ENCODE results near the gene CHCHD6. TPM values are rescaled to one million over a fixed set of nuclear protein-coding genes. Genes with fewer than 3 reads are reported as not detected.
A peak's percentile ranks its signal among the peaks of the same experiment; 100 is the strongest.

Gene CHCHD6
- total and polyA plus RNA-seq, 5 donors from 2014 or later = 5.6 to 10.5 (median 8.1) TPM

GRCh38 chr3:126811530-126811929 lies 107.5 kb downstream of the CHCHD6 start:
- peaks cover 0 to 3% (median 0%) of the 10 kb centered on the region in 7 donors for H3K9me3 Mint-ChIP-seq
- no peak overlapping the region for H3K27ac Mint-ChIP-seq
- H3K4me3 Mint-ChIP-seq = no peak overlapping the region
- DNase-seq (no peak), ATAC-seq (ENCODE audit: low read depth in 2 of 2) (no peak)
- Histone ChIP-seq H3K27ac (ENCODE audit: insufficient read depth, low read length, poor library complexity, severe bottlenecking) (no peak overlapping the region), H3K4me1 (ENCODE audit: control insufficient read depth, insufficient read depth, low read length, poor library complexity, severe bottlenecking) (no peaks in the 10 kb centered on the region), H3K4me3 (ENCODE audit: low read depth, low read length) (no peak overlapping the region), H3K9me3 (ENCODE audit: control insufficient read depth in 2 of 2, low read length in 2 of 2) (no peaks in the 10 kb centered on the region), H3K36me3 (ENCODE audit: control insufficient read depth, insufficient read depth, low read length) (no peaks in the 10 kb centered on the region), H3K27me3 (ENCODE audit: control insufficient read depth, insufficient read depth, low read length) (no peaks in the 10 kb centered on the region)
- peaks cover 16% of the 10 kb centered on the region for H3K36me3 Mint-ChIP-seq
- H3K27me3 Mint-ChIP-seq = no peaks in the 10 kb centered on the region
- peaks cover 0 to 11% (median 0%) of the 10 kb centered on the region in 4 donors for H3K4me1 Mint-ChIP-seq

- Mint-ChIP-seq H3K9me3 (peaks cover 0 to 4% (median 0%) of the 10 kb centered on the region in 7 donors), H3K27ac (peak overlapping the region in 1 of 3 donors; percentile 30), H3K4me3 (no peak overlapping the region), H3K36me3 (peaks cover 20% of the 10 kb centered on the region), H3K4me1 (peaks cover 4 to 15% (median 6%) of the 10 kb centered on the region in 4 donors), H3K27me3 (no peaks in the 10 kb centered on the region)
- Histone ChIP-seq H3K27me3 (ENCODE audit: control insufficient read depth, insufficient read depth, low read length) (no peaks in the 10 kb centered on the region), H3K27ac (ENCODE audit: insufficient read depth, low read length, poor library complexity, severe bottlenecking) (no peak overlapping the region), H3K36me3 (ENCODE audit: control insufficient read depth, insufficient read depth, low read length) (no peaks in the 10 kb centered on the region), H3K9me3 (ENCODE audit: control insufficient read depth in 2 of 2, low read length in 2 of 2) (no peaks in the 10 kb centered on the region), H3K4me1 (ENCODE audit: control insufficient read depth, insufficient read depth, low read length, poor library complexity, severe bottlenecking) (no peaks in the 10 kb centered on the region), H3K4me3 (ENCODE audit: low read depth, low read length) (no peak overlapping the region)
- DNase-seq (no peak), ATAC-seq (ENCODE audit: low read depth in 2 of 2) (no peak)
Measured at GRCh38 chr3:126816298-126816697, 112.3 kb downstream of the CHCHD6 start.

DNA sequence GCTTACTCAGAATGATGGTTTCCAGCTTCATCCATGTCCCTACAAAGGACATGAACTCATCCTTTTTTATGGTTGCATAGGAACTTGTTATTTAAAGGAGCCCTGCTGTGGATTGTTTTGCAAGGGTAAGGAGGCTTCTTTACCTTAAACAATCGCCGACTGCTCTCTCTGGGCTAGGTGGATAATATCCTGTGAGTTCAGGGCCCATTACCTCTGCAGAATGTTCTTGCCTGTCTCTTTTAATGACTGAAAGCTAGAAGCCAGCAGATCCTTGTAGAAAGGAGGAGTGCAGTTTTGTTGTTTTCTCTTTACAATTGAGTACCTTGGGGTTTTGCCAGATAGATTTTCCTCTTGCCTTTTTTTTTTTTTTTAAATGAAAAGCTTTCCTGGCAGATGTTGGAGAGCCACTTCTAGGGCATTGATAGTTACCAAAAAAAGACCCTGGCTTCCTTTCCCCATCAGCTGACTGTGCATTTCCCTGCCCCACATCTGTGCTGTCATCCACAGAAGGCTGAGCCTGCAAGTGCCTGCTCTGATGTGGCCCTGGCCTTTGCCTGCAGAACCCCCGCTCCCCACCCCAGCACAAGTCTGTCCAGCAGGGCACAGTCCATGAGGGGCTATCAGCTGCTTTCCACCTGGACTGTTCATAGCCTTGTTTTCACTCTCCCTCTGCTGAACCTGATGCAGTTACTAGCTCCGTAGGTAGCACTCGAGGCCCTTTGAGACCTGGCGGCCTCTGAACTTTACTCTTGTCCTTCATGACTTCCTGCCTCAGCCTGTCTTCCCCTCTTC lies 113.1 kb downstream of the CHCHD6 start:
- Mint-ChIP-seq H3K4me1 (peaks cover 4 to 15% (median 6%) of the 10 kb centered on the region in 4 donors), H3K4me3 (no peak overlapping the region), H3K36me3 (peaks cover 20% of the 10 kb centered on the region), H3K27ac (peak overlapping the region in 2 of 3 donors; percentile 22 to 26), H3K9me3 (peaks cover 0 to 8% (median 5%) of the 10 kb centered on the region in 7 donors), H3K27me3 (no peaks in the 10 kb centered on the region)
- no peaks in the 10 kb centered on the region for H3K4me1 ChIP-seq (ENCODE audit: control insufficient read depth, insufficient read depth, low read length, poor library complexity, severe bottlenecking)
- no peak overlapping the region for H3K27ac ChIP-seq (ENCODE audit: insufficient read depth, low read length, poor library complexity, severe bottlenecking)
- no peaks in the 10 kb centered on the region for H3K36me3 ChIP-seq (ENCODE audit: control insufficient read depth, insufficient read depth, low read length)
- H3K27me3 ChIP-seq (ENCODE audit: control insufficient read depth, insufficient read depth, low read length) = no peaks in the 10 kb centered on the region
- DNase-seq (no peak), ATAC-seq (ENCODE audit: low read depth in 2 of 2) (no peak)
- H3K9me3 ChIP-seq (ENCODE audit: control insufficient read depth in 2 of 2, low read length in 2 of 2) = no peaks in the 10 kb centered on the region
- H3K4me3 ChIP-seq (ENCODE audit: low read depth, low read length) = no peak overlapping the region

DNA sequence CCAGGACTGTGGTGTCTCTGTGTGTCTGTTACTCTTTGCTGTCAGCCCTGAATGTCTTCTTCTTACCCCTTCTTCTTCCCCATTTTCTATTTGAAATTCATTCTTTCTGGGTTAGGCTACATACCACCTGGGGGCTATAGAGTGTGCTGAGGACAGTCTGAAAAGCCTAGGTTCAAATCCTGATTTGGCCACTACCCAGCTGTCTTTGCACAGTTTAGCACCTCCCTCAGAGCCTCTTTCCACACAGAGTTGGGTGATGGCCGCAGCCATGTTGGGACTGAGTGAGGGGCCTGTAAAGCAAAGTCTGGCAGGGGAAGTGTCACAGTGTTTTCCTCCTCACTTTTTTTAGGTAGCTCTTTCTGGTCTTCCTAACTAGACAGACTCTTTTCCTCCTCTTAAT lies 113.7 kb downstream of the CHCHD6 start:
- no peaks in the 10 kb centered on the region for H3K4me1 ChIP-seq (ENCODE audit: control insufficient read depth, insufficient read depth, low read length, poor library complexity, severe bottlenecking)
- DNase-seq (no peak), ATAC-seq (ENCODE audit: low read depth in 2 of 2) (no peak)
- no peaks in the 10 kb centered on the region for H3K36me3 ChIP-seq (ENCODE audit: control insufficient read depth, insufficient read depth, low read length)
- Mint-ChIP-seq H3K36me3 (peaks cover 20% of the 10 kb centered on the region), H3K9me3 (peaks cover 0 to 9% (median 5%) of the 10 kb centered on the region in 7 donors), H3K27me3 (no peaks in the 10 kb centered on the region), H3K4me1 (peaks cover 4 to 15% (median 6%) of the 10 kb centered on the region in 4 donors), H3K4me3 (no peak overlapping the region), H3K27ac (peak overlapping the region in 1 of 3 donors; percentile 26)
- H3K27me3 ChIP-seq (ENCODE audit: control insufficient read depth, insufficient read depth, low read length) = no peaks in the 10 kb centered on the region
- no peaks in the 10 kb centered on the region for H3K9me3 ChIP-seq (ENCODE audit: control insufficient read depth in 2 of 2, low read length in 2 of 2)
- H3K4me3 ChIP-seq (ENCODE audit: low read depth, low read length) = no peak overlapping the region
- H3K27ac ChIP-seq (ENCODE audit: insufficient read depth, low read length, poor library complexity, severe bottlenecking) = no peak overlapping the region

- Mint-ChIP-seq H3K27me3 (no peaks in the 10 kb centered on the region), H3K4me1 (peaks cover 4 to 15% (median 6%) of the 10 kb centered on the region in 4 donors), H3K27ac (no peak overlapping the region), H3K36me3 (peaks cover 20% of the 10 kb centered on the region), H3K9me3 (peaks cover 0 to 9% (median 5%) of the 10 kb centered on the region in 7 donors), H3K4me3 (no peak overlapping the region)
- Histone ChIP-seq H3K36me3 (ENCODE audit: control insufficient read depth, insufficient read depth, low read length) (no peaks in the 10 kb centered on the region), H3K9me3 (ENCODE audit: control insufficient read depth in 2 of 2, low read length in 2 of 2) (no peaks in the 10 kb centered on the region), H3K27ac (ENCODE audit: insufficient read depth, low read length, poor library complexity, severe bottlenecking) (no peak overlapping the region), H3K4me1 (ENCODE audit: control insufficient read depth, insufficient read depth, low read length, poor library complexity, severe bottlenecking) (no peaks in the 10 kb centered on the region), H3K4me3 (ENCODE audit: low read depth, low read length) (no peak overlapping the region), H3K27me3 (ENCODE audit: control insufficient read depth, insufficient read depth, low read length) (no peaks in the 10 kb centered on the region)
- ATAC-seq (ENCODE audit: low read depth in 2 of 2) = no peak
- DNase-seq = no peak
Measured at GRCh38 chr3:126818400-126819095, 114.5 kb downstream of the CHCHD6 start.

- H3K27ac Mint-ChIP-seq = no peak overlapping the region
- H3K4me3 ChIP-seq (ENCODE audit: low read depth, low read length) = no peak overlapping the region
- no peak overlapping the region for H3K4me3 Mint-ChIP-seq
- H3K9me3 Mint-ChIP-seq = peaks cover 0 to 5% (median 1%) of the 10 kb centered on the region in 7 donors
- H3K4me1 ChIP-seq (ENCODE audit: control insufficient read depth, insufficient read depth, low read length, poor library complexity, severe bottlenecking) = peaks cover 7% of the 10 kb centered on the region
- H3K4me1 Mint-ChIP-seq = peaks cover 7 to 19% (median 11%) of the 10 kb centered on the region in 4 donors
- H3K36me3 ChIP-seq (ENCODE audit: control insufficient read depth, insufficient read depth, low read length) = no peaks in the 10 kb centered on the region
- no peaks in the 10 kb centered on the region for H3K27me3 Mint-ChIP-seq
- H3K9me3 ChIP-seq (ENCODE audit: control insufficient read depth in 2 of 2, low read length in 2 of 2) = no peaks in the 10 kb centered on the region
- no peak for ATAC-seq (ENCODE audit: low read depth in 2 of 2)
- H3K27ac ChIP-seq (ENCODE audit: insufficient read depth, low read length, poor library complexity, severe bottlenecking) = no peak overlapping the region
- no peak for DNase-seq
- no peaks in the 10 kb centered on the region for H3K27me3 ChIP-seq (ENCODE audit: control insufficient read depth, insufficient read depth, low read length)
- H3K36me3 Mint-ChIP-seq = no peaks in the 10 kb centered on the region
Measured at GRCh38 chr3:126826693-126827092, 122.7 kb downstream of the CHCHD6 start.

DNA sequence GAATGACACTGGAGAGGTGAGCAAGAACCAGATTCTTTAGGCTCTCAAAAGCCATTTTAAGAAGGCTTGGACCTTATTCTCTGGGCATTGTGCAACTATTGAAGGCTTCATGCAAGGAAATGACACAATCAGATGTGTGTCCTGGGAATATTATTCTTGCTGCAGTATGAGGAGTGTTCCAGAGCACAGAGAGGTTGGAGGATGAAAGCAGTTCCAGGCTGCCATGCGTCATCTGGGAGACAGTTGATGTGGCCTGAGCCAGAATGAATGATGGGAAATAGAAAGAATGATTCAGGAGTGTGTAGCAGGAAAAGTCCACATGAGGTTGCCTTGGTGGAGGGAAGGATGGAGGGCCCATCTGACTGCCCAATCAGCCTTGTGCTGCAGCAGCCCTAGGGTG lies 123.1 kb downstream of the CHCHD6 start:
- no peak overlapping the region for H3K4me3 ChIP-seq (ENCODE audit: low read depth, low read length)
- no peaks in the 10 kb centered on the region for H3K27me3 Mint-ChIP-seq
- no peaks in the 10 kb centered on the region for H3K36me3 Mint-ChIP-seq
- peaks cover 7 to 19% (median 11%) of the 10 kb centered on the region in 4 donors for H3K4me1 Mint-ChIP-seq
- H3K9me3 ChIP-seq (ENCODE audit: control insufficient read depth in 2 of 2, low read length in 2 of 2) = no peaks in the 10 kb centered on the region
- H3K27ac Mint-ChIP-seq = no peak overlapping the region
- H3K27me3 ChIP-seq (ENCODE audit: control insufficient read depth, insufficient read depth, low read length) = no peaks in the 10 kb centered on the region
- H3K4me3 Mint-ChIP-seq = no peak overlapping the region
- peaks cover 0 to 1% (median 0%) of the 10 kb centered on the region in 7 donors for H3K9me3 Mint-ChIP-seq
- no peaks in the 10 kb centered on the region for H3K36me3 ChIP-seq (ENCODE audit: control insufficient read depth, insufficient read depth, low read length)
- ATAC-seq (ENCODE audit: low read depth in 2 of 2) (no peak), DNase-seq (no peak)
- H3K27ac ChIP-seq (ENCODE audit: insufficient read depth, low read length, poor library complexity, severe bottlenecking) = no peak overlapping the region
- H3K4me1 ChIP-seq (ENCODE audit: control insufficient read depth, insufficient read depth, low read length, poor library complexity, severe bottlenecking) = peaks cover 7% of the 10 kb centered on the region

All from CD4-positive, CD25-positive, alpha-beta regulatory T cell (primary cell).